PC-3 (cell line): ENCODE measurements around the gene IPO9. TPM values are rescaled to one million over a fixed set of nuclear protein-coding genes. Genes with fewer than 3 reads are reported as not detected.

ENCODE experiments used
- ATAC-seq: fragments of 200-7000 bp; cut with Tn5 transposase; 2 replicates; pipeline ENCODE4 v1.9.1; 2020; ENCODE audit warnings: mild to moderate bottlenecking, moderate library complexity
- BruUV-seq: library from RNA; stranded (reverse); fragments of 400-500 nt; replicated peaks from 2 replicates; lab custom pipeline; 2021; lab: Mats Ljungman, UMichigan
- CTCF ChIA-PET: fragments of 300-600 bp; sonication (Branson Sonifier 250); formaldehyde crosslinking; loops from one replicate; lab custom pipeline; 2022; ENCODE audit warnings: antibody characterized with exemption; lab: Charles Lee
- POLR2A ChIA-PET: fragments of 300-600 bp; sonication (Branson Sonifier 250); formaldehyde crosslinking; loops from one replicate; lab custom pipeline; 2022; ENCODE audit warnings: antibody characterized with exemption; ENCODE audit not compliant: unreplicated experiment; lab: Charles Lee
- DNase-seq: peaks from one replicate; pipeline ENCODE4 v3.0.0-alpha.2; 2015
- H2AFZ ChIP-seq: fragments of 300-600 bp; sonication (generic); 2 replicates; pipeline ENCODE4 v1.6.0; 2016; ENCODE audit warnings: antibody characterized with exemption, low read length
- H3F3A ChIP-seq: fragments of 300-600 bp; sonication (generic); one replicate; pipeline ENCODE4 v1.6.0; 2017; ENCODE audit warnings: antibody characterized with exemption, low read length, control low read depth, mild to moderate bottlenecking; ENCODE audit not compliant: unreplicated experiment
- H3K27ac ChIP-seq: fragments of 300-600 bp; sonication (generic); 2 replicates; pipeline ENCODE4 v1.5.1; 2016; ENCODE audit warnings: mild to moderate bottlenecking, low read length
- H3K27me3 ChIP-seq: fragments of 300-600 bp; sonication (generic); 2 replicates; pipeline ENCODE4 v1.6.1; 2016; ENCODE audit warnings: low read length, mixed read lengths
- H3K36me3 ChIP-seq: fragments of 300-600 bp; sonication (generic); 2 replicates; pipeline ENCODE4 v1.6.1; 2016; ENCODE audit warnings: low read depth, mixed run types, low read length, mixed read lengths
- H3K4me1 ChIP-seq: fragments of 300-600 bp; sonication (generic); 2 replicates; pipeline ENCODE4 v1.5.1; 2016; ENCODE audit warnings: low read length; ENCODE audit not compliant: insufficient read depth
- H3K4me2 ChIP-seq: fragments of 300-600 bp; sonication (generic); 2 replicates; pipeline ENCODE4 v1.6.0; 2016; ENCODE audit warnings: low read length
- H3K4me3 ChIP-seq: fragments of 300-600 bp; sonication (generic); 2 replicates; pipeline ENCODE4 v1.5.1; 2016; ENCODE audit warnings: mild to moderate bottlenecking, low read length, mixed read lengths
- H3K79me2 ChIP-seq: fragments of 300-600 bp; sonication (generic); 2 replicates; pipeline ENCODE4 v1.6.1; 2017; ENCODE audit warnings: low read length, mixed read lengths
- H3K9ac ChIP-seq: fragments of 300-600 bp; sonication (generic); 2 replicates; pipeline ENCODE4 v1.6.0; 2016; ENCODE audit warnings: mild to moderate bottlenecking, low read length
- H3K9me2 ChIP-seq: fragments of 300-600 bp; sonication (generic); replicated peaks from 2 replicates; pipeline ENCODE4 v1.6.1; 2016; ENCODE audit warnings: mixed run types, low read length, mixed read lengths
- H3K9me3 ChIP-seq: fragments of 300-600 bp; sonication (generic); 2 replicates; pipeline ENCODE4 v1.6.1; 2016; ENCODE audit warnings: low read length, mixed read lengths
- H4K20me1 ChIP-seq: fragments of 300-600 bp; sonication (generic); 2 replicates; pipeline ENCODE4 v1.6.1; 2016; ENCODE audit warnings: low read length, mixed read lengths
- EZH2 ChIP-seq: fragments of 300-600 bp; sonication (generic); IDR thresholded peaks from one replicate; pipeline ENCODE4 v1.6.1; 2017; ENCODE audit warnings: antibody characterized with exemption, mild to moderate bottlenecking, low read length; ENCODE audit not compliant: unreplicated experiment
- EZH2phosphoT487 ChIP-seq: fragments of 300-600 bp; sonication (generic); IDR thresholded peaks from 2 replicates; pipeline ENCODE4 v1.6.1; 2018; ENCODE audit warnings: mild to moderate bottlenecking, antibody characterized with exemption, low read length, borderline replicate concordance
- intact Hi-C: fragments of 100-400 bp; cut with micrococcal nuclease; formaldehyde crosslinking; loops from 2 replicates; pipeline ENCODE4 v1.9.0; 2023
- total RNA-seq: library from RNA; depleted of rRNA; stranded (reverse); fragments of >200 nt; gene quantifications from 2 replicates; pipeline ENCODE4 v1.2.3, GENCODE V29; 2014
- TF ChIP-seq, protein P1 (sequence below): fragments of 300-600 bp; sonication (generic); conservative IDR thresholded peaks from 2 replicates; pipeline ENCODE4 v1.5.1; 2017; ENCODE audit warnings: antibody characterized with exemption, low read depth, mild to moderate bottlenecking, low read length

IPO9 gene
- total RNA-seq, 1 experiment from 2014 or later = 21.6 TPM

DNA sequence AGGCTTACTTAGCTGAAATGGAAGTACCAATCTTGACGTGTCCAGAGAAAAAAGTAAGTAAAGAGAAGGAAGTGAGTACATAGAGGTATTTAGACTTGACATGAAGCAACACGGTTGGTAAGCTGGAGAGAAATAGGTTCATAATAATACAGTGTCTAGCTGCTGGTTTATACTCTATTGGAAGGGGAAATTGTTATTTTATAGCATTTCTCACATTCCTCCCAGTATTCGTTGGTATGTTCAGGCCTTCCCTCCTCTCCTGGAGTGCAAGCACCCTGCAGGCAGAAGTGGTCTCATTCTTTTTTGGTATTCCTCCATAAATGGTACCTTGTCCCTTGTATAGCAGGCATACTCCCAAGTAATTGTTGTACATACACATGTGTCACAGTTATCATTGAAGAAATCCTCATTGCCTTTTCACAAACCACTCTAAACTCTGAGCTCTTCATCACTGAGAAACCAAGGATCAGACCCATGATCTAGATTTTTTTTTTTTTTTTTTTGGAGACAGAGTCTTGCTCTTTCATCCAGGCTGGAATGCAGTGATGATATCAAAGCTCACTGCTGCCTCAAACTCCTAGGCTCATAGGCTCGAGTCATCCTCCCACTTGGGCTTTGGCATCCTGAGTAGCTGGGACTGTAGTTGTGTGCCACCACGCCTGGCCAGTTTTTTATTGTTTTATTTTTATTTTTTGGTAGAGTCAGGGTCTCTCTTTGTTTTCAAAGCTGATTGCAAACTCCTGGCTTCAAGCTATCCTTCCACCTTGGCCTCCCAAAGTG is 9.8 kb upstream of the IPO9 start:
- Histone ChIP-seq H3K9ac (no peak overlapping the region), H3K4me1 (no peaks in the 10 kb centered on the region), H3K9me3 (no peaks in the 10 kb centered on the region), H3K4me2 (no peak overlapping the region), H3F3A (no peaks in the 10 kb centered on the region), H3K27me3 (no peaks in the 10 kb centered on the region), H3K27ac (no peak overlapping the region), H4K20me1 (no peaks in the 10 kb centered on the region), H3K9me2 (no peaks in the 10 kb centered on the region), H3K36me3 (no peaks in the 10 kb centered on the region), H3K4me3 (no peak overlapping the region), H2AFZ (no peak overlapping the region), H3K79me2 (no peaks in the 10 kb centered on the region)
- CTCF ChIA-PET = no interaction called here
- BruUV-seq = no TSS peak
- intact Hi-C loops = no loop called here
- DNase-seq = no peak
- TF ChIP-seq, protein P1, sequence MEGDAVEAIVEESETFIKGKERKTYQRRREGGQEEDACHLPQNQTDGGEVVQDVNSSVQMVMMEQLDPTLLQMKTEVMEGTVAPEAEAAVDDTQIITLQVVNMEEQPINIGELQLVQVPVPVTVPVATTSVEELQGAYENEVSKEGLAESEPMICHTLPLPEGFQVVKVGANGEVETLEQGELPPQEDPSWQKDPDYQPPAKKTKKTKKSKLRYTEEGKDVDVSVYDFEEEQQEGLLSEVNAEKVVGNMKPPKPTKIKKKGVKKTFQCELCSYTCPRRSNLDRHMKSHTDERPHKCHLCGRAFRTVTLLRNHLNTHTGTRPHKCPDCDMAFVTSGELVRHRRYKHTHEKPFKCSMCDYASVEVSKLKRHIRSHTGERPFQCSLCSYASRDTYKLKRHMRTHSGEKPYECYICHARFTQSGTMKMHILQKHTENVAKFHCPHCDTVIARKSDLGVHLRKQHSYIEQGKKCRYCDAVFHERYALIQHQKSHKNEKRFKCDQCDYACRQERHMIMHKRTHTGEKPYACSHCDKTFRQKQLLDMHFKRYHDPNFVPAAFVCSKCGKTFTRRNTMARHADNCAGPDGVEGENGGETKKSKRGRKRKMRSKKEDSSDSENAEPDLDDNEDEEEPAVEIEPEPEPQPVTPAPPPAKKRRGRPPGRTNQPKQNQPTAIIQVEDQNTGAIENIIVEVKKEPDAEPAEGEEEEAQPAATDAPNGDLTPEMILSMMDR = no peak
- no peak for TF ChIP-seq EZH2
- TF ChIP-seq EZH2phosphoT487 = no peak
- POLR2A ChIA-PET = no interaction called here
- no peak for ATAC-seq

DNA sequence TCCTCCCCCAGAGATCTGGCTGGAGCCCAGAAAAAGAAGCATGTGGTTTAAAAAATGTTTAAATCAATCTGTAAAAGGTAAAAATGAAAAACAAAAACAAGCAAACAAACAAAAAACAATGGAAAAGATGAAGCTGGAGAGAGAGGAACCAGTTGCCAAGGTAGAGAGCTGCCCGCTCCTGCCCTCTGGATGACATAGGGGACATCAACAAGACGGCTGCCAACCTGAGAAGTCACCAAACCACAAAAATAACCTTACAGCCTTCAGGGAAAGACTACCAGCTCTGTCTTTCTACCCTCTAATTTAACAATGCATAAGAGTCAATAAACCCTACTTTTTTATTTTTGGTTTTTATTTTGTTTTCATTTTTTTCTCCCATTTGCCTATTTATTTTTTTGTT is 8.5 kb upstream of the IPO9 start:
- Histone ChIP-seq H3K27me3 (no peaks in the 10 kb centered on the region), H2AFZ (no peak overlapping the region), H3K27ac (no peak overlapping the region), H3F3A (no peaks in the 10 kb centered on the region), H4K20me1 (no peaks in the 10 kb centered on the region), H3K4me2 (no peak overlapping the region), H3K9ac (no peak overlapping the region), H3K79me2 (no peaks in the 10 kb centered on the region), H3K36me3 (no peaks in the 10 kb centered on the region), H3K4me3 (no peak overlapping the region), H3K4me1 (no peaks in the 10 kb centered on the region), H3K9me2 (no peaks in the 10 kb centered on the region), H3K9me3 (no peaks in the 10 kb centered on the region)
- intact Hi-C loops = no loop called here
- no peak for TF ChIP-seq EZH2
- TF ChIP-seq EZH2phosphoT487 = no peak
- TF ChIP-seq, protein P1 = no peak
- no peak for ATAC-seq
- CTCF ChIA-PET = no interaction called here
- DNase-seq = no peak
- BruUV-seq = no TSS peak
- POLR2A ChIA-PET = no interaction called here

DNA sequence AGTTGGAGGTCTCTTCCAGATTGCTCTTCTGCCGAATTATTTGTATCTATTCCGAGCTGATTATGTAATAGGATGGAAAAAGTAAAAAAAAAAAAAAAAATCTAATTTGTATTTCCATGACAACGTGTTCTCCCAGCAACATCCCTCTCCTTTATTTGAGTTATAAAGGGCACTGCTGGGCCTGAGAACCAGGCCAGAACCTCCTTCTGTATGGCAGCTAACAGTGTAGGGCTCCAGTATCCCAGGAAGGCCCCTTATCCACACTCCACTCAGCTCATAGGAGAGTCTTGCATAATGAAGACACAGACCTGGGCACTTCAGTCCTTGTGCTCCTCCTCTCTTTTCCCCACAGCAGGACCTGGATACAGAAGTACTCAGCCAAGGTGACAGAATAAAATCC is 3.7 kb upstream of the IPO9 start:
- no peak overlapping the region for H2AFZ ChIP-seq
- BruUV-seq = no TSS peak
- H3K36me3 ChIP-seq = no peaks in the 10 kb centered on the region
- ChIA-PET POLR2A (no interaction called here), CTCF (no interaction called here)
- TF ChIP-seq EZH2 (no peak), EZH2phosphoT487 (no peak)
- TF ChIP-seq, protein P1 = no peak
- no peaks in the 10 kb centered on the region for H3K27me3 ChIP-seq
- no peaks in the 10 kb centered on the region for H3K9me2 ChIP-seq
- peaks cover 7% of the 10 kb centered on the region; the same call in 1 of the 2 replicates for H3K4me1 ChIP-seq
- H3K4me3 ChIP-seq = no peak overlapping the region
- H3K27ac ChIP-seq = no peak overlapping the region
- no peak for DNase-seq
- no peak overlapping the region for H3K4me2 ChIP-seq
- no peak overlapping the region for H3K9ac ChIP-seq
- 0 out of 2 replicates have a peak, but pooled peaks cover 4% of the 10 kb centered on the region for H4K20me1 ChIP-seq
- intact Hi-C loops = no loop called here
- peaks cover 12% of the 10 kb centered on the region for H3K79me2 ChIP-seq
- H3F3A ChIP-seq = no peaks in the 10 kb centered on the region
- ATAC-seq = no peak
- H3K9me3 ChIP-seq = no peaks in the 10 kb centered on the region
